Tibial artery (tissue), 4 donors: ENCODE data around the gene GUCD1.
A peak's percentile ranks its signal among the peaks of the same experiment; 100 is the strongest.

ENCODE experiments used
- DNase-seq, 2 donors: peaks; one replicate each; pipeline ENCODE4 v3.0.0-alpha.2; 2019
- H3K27ac ChIP-seq, 2 donors: fragments of 200-600 bp; sonication (generic) in 1 of 2; 1 replicate in 1 of 2; 2 replicates in 1 of 2; pipeline ENCODE4 v1.5.1; 2018 to 2019; ENCODE audit warnings: mild to moderate bottlenecking in 1 of 2
- H3K27me3 ChIP-seq, 2 donors: fragments of 200-600 bp; sonication (generic) in 1 of 2; one replicate each; pipeline versions ENCODE4 v1.5.1 to v1.6.0; 2016 to 2019
- H3K36me3 ChIP-seq, 3 donors: fragments of 200-600 bp; sonication (generic) in 2 of 3; one replicate each; pipeline ENCODE4 v1.5.1; 2016 to 2019; ENCODE audit warnings: mild to moderate bottlenecking in 2 of 3
- H3K4me1 ChIP-seq, 4 donors: fragments of 200-600 bp; sonication (generic) in 2 of 4; 1 replicate in 3 of 4; 2 replicates in 1 of 4; pipeline ENCODE4 v1.5.1; 2016 to 2019
- H3K4me3 ChIP-seq, 2 donors: fragments of 200-600 bp; sonication (generic) in 1 of 2; 1 replicate in 1 of 2; 2 replicates in 1 of 2; pipeline ENCODE4 v1.5.1; 2018 to 2019; ENCODE audit warnings: mild to moderate bottlenecking in 2 of 2
- H3K9me3 ChIP-seq, 3 donors: fragments of 200-600 bp; sonication (generic) in 1 of 3; one replicate each; pipeline ENCODE4 v1.5.1; 2016 to 2019
- CTCF ChIP-seq, 2 experiments: fragments of 200-600 bp in 1 of 2; fragments of 450-650 bp in 1 of 2; IDR thresholded peaks; one replicate each; pipeline ENCODE4 v1.5.1; 2017 to 2019; ENCODE audit warnings: antibody characterized with exemption in 2 of 2, mild to moderate bottlenecking in 1 of 2, moderate library complexity in 1 of 2
- intact Hi-C: fragments of 100-400 bp; cut with DNase I; formaldehyde crosslinking; loops from one replicate; pipeline ENCODE4 v1.15.0; 2023; ENCODE audit warnings: low total_unique reads

Gene GUCD1

GRCh38 chr22:24567668-24568067 is 12.7 kb upstream of the GUCD1 start:
- no peak for TF ChIP-seq CTCF (IDR thresholded peaks at IDR 0.05)
- Histone ChIP-seq H3K4me3 (no peak overlapping the region), H3K4me1 (peaks cover 0 to 34% (median 14%) of the 10 kb centered on the region in 4 donors), H3K36me3 (peaks cover 44 to 68% (median 56%) of the 10 kb centered on the region in 3 donors), H3K9me3 (no peaks in the 10 kb centered on the region), H3K27me3 (no peaks in the 10 kb centered on the region), H3K27ac (no peak overlapping the region)
- no peak for DNase-seq
- intact Hi-C loops, result no loop called here

- Histone ChIP-seq H3K4me3 (no peak overlapping the region), H3K27me3 (no peaks in the 10 kb centered on the region), H3K36me3 (peaks cover 37 to 68% (median 54%) of the 10 kb centered on the region in 3 donors), H3K9me3 (no peaks in the 10 kb centered on the region), H3K27ac (no peak overlapping the region), H3K4me1 (peaks cover 0 to 41% (median 16%) of the 10 kb centered on the region in 4 donors)
- TF ChIP-seq CTCF (IDR thresholded peaks at IDR 0.05), result no peak
- intact Hi-C loops, result no loop called here
- no peak for DNase-seq
Measured at GRCh38 chr22:24566899-24567511, 12.1 kb upstream of the GUCD1 start.

GRCh38 chr22:24565077-24565476 is 10.1 kb upstream of the GUCD1 start:
- intact Hi-C loops, result no loop called here
- no peaks in the 10 kb centered on the region for H3K9me3 ChIP-seq
- no peak for DNase-seq
- H3K4me1 ChIP-seq, result peaks cover 0 to 46% (median 20%) of the 10 kb centered on the region in 4 donors
- no peak for TF ChIP-seq CTCF (IDR thresholded peaks at IDR 0.05)
- no peak overlapping the region for H3K4me3 ChIP-seq
- no peaks in the 10 kb centered on the region for H3K27me3 ChIP-seq
- peak overlapping the region in 1 of 2 donors; percentile 76 for H3K27ac ChIP-seq
- H3K36me3 ChIP-seq, result peaks cover 23 to 60% (median 48%) of the 10 kb centered on the region in 3 donors

- Histone ChIP-seq H3K9me3 (no peaks in the 10 kb centered on the region), H3K4me3 (no peak overlapping the region), H3K27me3 (no peaks in the 10 kb centered on the region), H3K36me3 (peaks cover 17 to 60% (median 43%) of the 10 kb centered on the region in 3 donors), H3K4me1 (peaks cover 0 to 49% (median 22%) of the 10 kb centered on the region in 4 donors), H3K27ac (peak overlapping the region; percentile 66 to 76)
- intact Hi-C loops, result no loop called here
- TF ChIP-seq CTCF (IDR thresholded peaks at IDR 0.05), result no peak
- DNase-seq, result peak in 1 of 2 donors; percentile 32
Measured at GRCh38 chr22:24564376-24565058, 9.6 kb upstream of the GUCD1 start.

- no peaks in the 10 kb centered on the region for H3K27me3 ChIP-seq
- H3K27ac ChIP-seq, result peak overlapping the region; percentile 22 to 76
- H3K9me3 ChIP-seq, result no peaks in the 10 kb centered on the region
- TF ChIP-seq CTCF (IDR thresholded peaks at IDR 0.05), result no peak
- no peak overlapping the region for H3K4me3 ChIP-seq
- DNase-seq, result no peak
- H3K4me1 ChIP-seq, result peaks cover 0 to 62% (median 31%) of the 10 kb centered on the region in 4 donors
- intact Hi-C loops, result no loop called here
- H3K36me3 ChIP-seq, result peaks cover 12 to 60% (median 44%) of the 10 kb centered on the region in 3 donors
Measured at GRCh38 chr22:24563246-24563645, 8.3 kb upstream of the GUCD1 start.
